Uterus (tissue), 2 donors: Measurements from ENCODE around the gene ANXA2R.

Experiments used
- CTCF ChIP-seq, 4 experiments: fragments of 200-600 bp in 2 of 4; fragments of 450-650 bp in 2 of 4; sonication (generic) in 2 of 4; IDR thresholded peaks; one replicate each; pipeline ENCODE4 v1.5.1; 2016 to 2019; ENCODE audit warnings: antibody characterized with exemption in 4 of 4, mild to moderate bottlenecking in 2 of 4, moderate library complexity in 1 of 4
- POLR2A ChIP-seq, 2 donors: fragments of 450-650 bp; IDR thresholded peaks; one replicate each; pipeline ENCODE4 v1.6.1; 2016; ENCODE audit warnings: antibody characterized with exemption in 2 of 2, mild to moderate bottlenecking in 1 of 2, moderate library complexity in 1 of 2

GRCh38 chr5:43043400-43043756 is 3.3 kb upstream of the ANXA2R start:
- TF ChIP-seq CTCF (IDR thresholded peaks at IDR 0.05) (no peak), POLR2A (IDR thresholded peaks at IDR 0.05) (no peak)
